GM08714 (cell line): ENCODE data around the gene MYH9.

ENCODE experiments used
- H3K4me3 ChIP-seq: fragments of 200-500 bp; sonication (Bioruptor generic); 2 replicates; pipeline ENCODE4 v1.5.1; 2014; ENCODE audit warnings: mild to moderate bottlenecking, low read length, inconsistent platforms
- ZNF274 ChIP-seq: IDR thresholded peaks from 2 replicates; pipeline ENCODE4 v1.6.1; 2012; ENCODE audit warnings: mild to moderate bottlenecking, low read depth, low read length

Gene MYH9

GRCh38 chr22:36332623-36333332 is 55.0 kb downstream of the MYH9 start:
- no peak for TF ChIP-seq ZNF274

GRCh38 chr22:36331912-36332622 is 55.7 kb downstream of the MYH9 start:
- H3K4me3 ChIP-seq = peak overlapping the region; percentile 55; the same call in 1 of the 2 replicates

More at GRCh38 chr22:36332623-36333332, 55.0 kb downstream of the MYH9 start:
- peak overlapping the region; percentile 55; the same call in 1 of the 2 replicates for H3K4me3 ChIP-seq

GRCh38 chr22:36331306-36331911 is 56.4 kb downstream of the MYH9 start:
- peak overlapping the region; percentile 55; the same call in 1 of the 2 replicates for H3K4me3 ChIP-seq
- no peak for TF ChIP-seq ZNF274

More at GRCh38 chr22:36331912-36332622, 55.7 kb downstream of the MYH9 start:
- no peak for TF ChIP-seq ZNF274

GRCh38 chr22:36330655-36331305 is 57.0 kb downstream of the MYH9 start:
- no peak for TF ChIP-seq ZNF274
- no peak overlapping the region; the same call in 1 of the 2 replicates for H3K4me3 ChIP-seq

- H3K4me3 ChIP-seq = no peak overlapping the region; the same call in 1 of the 2 replicates
Measured at GRCh38 chr22:36330127-36330526, 57.6 kb downstream of the MYH9 start.

GRCh38 chr22:36329254-36330078 is 58.3 kb downstream of the MYH9 start:
- TF ChIP-seq ZNF274 = no peak
- peak overlapping the region; percentile 6; the same call in 1 of the 2 replicates for H3K4me3 ChIP-seq

More at GRCh38 chr22:36330127-36330526, 57.6 kb downstream of the MYH9 start:
- TF ChIP-seq ZNF274 = no peak

GRCh38 chr22:36328635-36329253 is 59.0 kb downstream of the MYH9 start:
- H3K4me3 ChIP-seq = no peak overlapping the region

GRCh38 chr22:36327922-36328551 is 59.7 kb downstream of the MYH9 start:
- no peak overlapping the region for H3K4me3 ChIP-seq
- TF ChIP-seq ZNF274 = no peak

More at GRCh38 chr22:36328635-36329253, 59.0 kb downstream of the MYH9 start:
- no peak for TF ChIP-seq ZNF274

GRCh38 chr22:36326178-36327161 is 61.3 kb downstream of the MYH9 start:
- no peak for TF ChIP-seq ZNF274
- no peak overlapping the region for H3K4me3 ChIP-seq

- no peak for TF ChIP-seq ZNF274
- H3K4me3 ChIP-seq = no peak overlapping the region
Measured at GRCh38 chr22:36325154-36326031, 62.4 kb downstream of the MYH9 start.

- no peak overlapping the region for H3K4me3 ChIP-seq
- TF ChIP-seq ZNF274 = no peak
Measured at GRCh38 chr22:36324414-36324813, 63.4 kb downstream of the MYH9 start.
